ENCODE results near the gene ATG7. TPM values are rescaled to one million over a fixed set of nuclear protein-coding genes. Genes with fewer than 3 reads are reported as not detected.
A peak's percentile ranks its signal among the peaks of the same experiment; 100 is the strongest.
"Not testable (repeated sequence)": the region's sequence is repeated elsewhere in the genome, so short reads cannot be mapped to it uniquely, and the experiment has no call there.

ATG7 gene
- total RNA-seq, 1 donor from 2014 or later, result 51.7 TPM

GRCh38 chr3:11569156-11569741, 297.1 kb downstream of the ATG7 start:
- CTCF ChIA-PET, result no interaction called here
- POLR2A ChIA-PET, result interaction anchor here (1.1 kb wide), 1 partner anchor 16 kb away, joined by 3 read pairs; no protein-coding TSS in a partner anchor
- ATAC-seq (ENCODE audit: low read depth), result no peak
- Mint-ChIP-seq H3K27ac (no peak overlapping the region), H3K4me3 (no peak overlapping the region), H3K9me3 (no peaks in the 10 kb centered on the region), H3K27me3 (no peaks in the 10 kb centered on the region), H3K36me3 (ENCODE audit: low read depth) (peaks cover 40% of the 10 kb centered on the region), H3K4me1 (no peaks in the 10 kb centered on the region)
- intact Hi-C loops (cut with micrococcal nuclease), result loop anchor here (5.0 kb wide), 1 partner anchor 73 kb away; the partner anchor contains the start of gene VGLL4
- no peak for TF ChIP-seq CTCF (IDR thresholded peaks at IDR 0.05)
- no peak for DNase-seq

GRCh38 chr3:11570251-11570650, 298.1 kb downstream of the ATG7 start:
- Mint-ChIP-seq H3K4me1 (no peaks in the 10 kb centered on the region), H3K27me3 (no peaks in the 10 kb centered on the region), H3K9me3 (no peaks in the 10 kb centered on the region), H3K4me3 (no peak overlapping the region), H3K36me3 (ENCODE audit: low read depth) (peaks cover 47% of the 10 kb centered on the region), H3K27ac (no peak overlapping the region)
- no peak for ATAC-seq (ENCODE audit: low read depth)
- no peak for DNase-seq
- intact Hi-C loops (cut with micrococcal nuclease), result no loop called here
- ChIA-PET POLR2A (no interaction called here), CTCF (no interaction called here)
- TF ChIP-seq CTCF (IDR thresholded peaks at IDR 0.05), result no peak

GRCh38 chr3:11570789-11571495, 298.7 kb downstream of the ATG7 start:
- intact Hi-C loops (cut with micrococcal nuclease), result no loop called here
- POLR2A ChIA-PET, result no interaction called here
- ATAC-seq (ENCODE audit: low read depth), result no peak

GRCh38 chr3:11572660-11573059, 300.5 kb downstream of the ATG7 start:
- H3K9me3 Mint-ChIP-seq; H3K27ac Mint-ChIP-seq; H3K4me3 Mint-ChIP-seq; H3K27me3 Mint-ChIP-seq; ATAC-seq (ENCODE audit: low read depth); intact Hi-C loops (cut with micrococcal nuclease); DNase-seq; POLR2A ChIA-PET; CTCF ChIA-PET: not testable (repeated sequence)
- H3K36me3 Mint-ChIP-seq (ENCODE audit: low read depth), result peaks cover 31% of the 10 kb centered on the region
- peaks cover 14% of the 10 kb centered on the region for H3K4me1 Mint-ChIP-seq

More at GRCh38 chr3:11570789-11571495, 298.7 kb downstream of the ATG7 start:
- CTCF ChIA-PET, result no interaction called here
- H3K9me3 Mint-ChIP-seq, result no peaks in the 10 kb centered on the region
- H3K4me1 Mint-ChIP-seq, result peaks cover 1% of the 10 kb centered on the region
- no peak for DNase-seq
- TF ChIP-seq CTCF (IDR thresholded peaks at IDR 0.05), result no peak
- no peak overlapping the region for H3K4me3 Mint-ChIP-seq
- peak overlapping the region; percentile 35 for H3K27ac Mint-ChIP-seq
- no peaks in the 10 kb centered on the region for H3K27me3 Mint-ChIP-seq
- peaks cover 45% of the 10 kb centered on the region for H3K36me3 Mint-ChIP-seq (ENCODE audit: low read depth)

GRCh38 chr3:11574981-11575669, 302.9 kb downstream of the ATG7 start:
- peaks cover 32% of the 10 kb centered on the region for H3K36me3 Mint-ChIP-seq (ENCODE audit: low read depth)
- H3K4me3 Mint-ChIP-seq, result no peak overlapping the region
- ChIA-PET CTCF (no interaction called here), POLR2A (interaction anchor here (0.6 kb wide), 1 partner anchor 88 kb away, joined by 3 read pairs; no protein-coding TSS in a partner anchor)
- peaks cover 19% of the 10 kb centered on the region for H3K4me1 Mint-ChIP-seq
- no peak overlapping the region for H3K27ac Mint-ChIP-seq
- ATAC-seq (ENCODE audit: low read depth) (no peak), DNase-seq (no peak)
- no peaks in the 10 kb centered on the region for H3K27me3 Mint-ChIP-seq
- no peaks in the 10 kb centered on the region for H3K9me3 Mint-ChIP-seq
- TF ChIP-seq CTCF (IDR thresholded peaks at IDR 0.05), result no peak
- intact Hi-C loops (cut with micrococcal nuclease), result no loop called here

All from activated B cell treated with CpG ODN at 0.5 μM for 24 hours (primary cell).